ENCODE measurements around the gene SETX.

- TF ChIP-seq ZNF768 (tag by site-specific recombination; IDR thresholded peaks at IDR 0.05): no peak
- no peak for TF ChIP-seq CTCF (tag by site-specific recombination; IDR thresholded peaks at IDR 0.05)
- TF ChIP-seq ZNF138 (tag by site-specific recombination; IDR thresholded peaks at IDR 0.05; ENCODE audit: borderline replicate concordance): no peak
- TF ChIP-seq ZNF121 (tag by site-specific recombination; IDR thresholded peaks at IDR 0.05): no peak
- no peak for TF ChIP-seq ZNF555 (tag by site-specific recombination; conservative IDR thresholded peaks at IDR 0.05)
- no peak for TF ChIP-seq RBAK (tag by site-specific recombination; IDR thresholded peaks at IDR 0.05)
Observed at GRCh38 chr9:132341177-132341840, 13.5 kb downstream of the SETX start.

Data from HEK293 (cell line).